Measurements from ENCODE around the gene RMRP. TPM values are rescaled to one million over a fixed set of nuclear protein-coding genes. Genes with fewer than 3 reads are reported as not detected.

The RMRP gene
- total and polyA plus RNA-seq, 3 experiments from 2014 or later = 7,718 to 11,549 TPM; not detected in 1

DNA sequence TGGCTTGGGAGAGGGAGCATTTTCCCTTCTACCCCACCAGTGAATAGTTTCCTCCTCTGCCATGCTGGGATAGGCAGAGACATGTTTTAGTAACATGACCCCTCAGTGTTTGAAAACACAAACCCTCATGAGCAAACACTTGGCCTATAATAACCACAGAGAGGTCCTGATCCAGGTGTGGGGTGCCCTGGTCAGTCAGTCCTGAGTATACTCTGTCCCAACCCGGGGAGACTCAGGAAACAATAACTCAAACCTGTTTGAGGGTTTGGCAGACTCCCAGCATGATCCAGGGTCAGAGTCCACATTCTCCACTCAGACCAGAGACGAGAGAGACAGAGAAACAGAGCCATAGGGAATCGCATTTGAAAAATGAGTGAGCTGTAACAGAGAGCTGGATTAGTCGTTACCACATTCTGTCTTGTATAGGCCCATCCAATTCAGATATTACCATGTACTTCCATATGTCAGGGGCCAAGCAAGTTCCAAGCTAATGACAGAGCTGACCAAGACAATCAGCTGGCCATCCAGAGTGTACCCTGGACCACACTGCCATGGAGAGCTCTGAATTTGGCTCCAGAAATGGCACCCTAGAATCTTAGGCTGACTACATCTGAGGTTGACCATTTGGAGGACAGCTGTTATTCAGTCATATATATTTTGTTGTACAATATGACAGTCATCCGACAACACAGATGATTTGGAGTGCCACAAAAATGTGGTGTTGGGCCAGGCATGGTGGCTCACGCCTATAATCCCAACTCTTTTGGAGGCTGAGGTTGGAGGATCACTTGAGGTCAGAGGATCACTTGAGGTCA lies 11.7 kb upstream of the RMRP start:
- Histone ChIP-seq H3K27me3 (ENCODE audit: insufficient read depth, low read length, poor library complexity, severe bottlenecking) (no peaks in the 10 kb centered on the region), H3K36me3 (ENCODE audit: insufficient read depth, low read length) (no peaks in the 10 kb centered on the region), H3K9me3 (ENCODE audit: low read length) (no peaks in the 10 kb centered on the region), H3K4me1 (ENCODE audit: insufficient read depth, low read length) (peaks cover 13% of the 10 kb centered on the region), H3K4me3 (ENCODE audit: low read length) (no peak overlapping the region), H3K27ac (ENCODE audit: low read depth, low read length) (no peak overlapping the region)
- DNase-seq = no peak
- ChIA-PET CTCF (interaction anchor here (0.7 to 3.3 kb wide), 4 partner anchors 11 to 26 kb away, joined by 3 to 12 read pairs (median 5); partner anchors contain the start of genes CCDC107 and RMRP), POLR2A (no interaction called here)
- Mint-ChIP-seq H3K4me1 (peaks cover 14 to 23% (median 21%) of the 10 kb centered on the region in 3 donors), H3K9me3 (no peaks in the 10 kb centered on the region), H3K27ac (peak overlapping the region in 1 of 8 donors; percentile 6), H3K36me3 (no peaks in the 10 kb centered on the region), H3K4me3 (no peak overlapping the region), H3K27me3 (peaks cover 0 to 2% of the 10 kb centered on the region in 2 donors)

DNA sequence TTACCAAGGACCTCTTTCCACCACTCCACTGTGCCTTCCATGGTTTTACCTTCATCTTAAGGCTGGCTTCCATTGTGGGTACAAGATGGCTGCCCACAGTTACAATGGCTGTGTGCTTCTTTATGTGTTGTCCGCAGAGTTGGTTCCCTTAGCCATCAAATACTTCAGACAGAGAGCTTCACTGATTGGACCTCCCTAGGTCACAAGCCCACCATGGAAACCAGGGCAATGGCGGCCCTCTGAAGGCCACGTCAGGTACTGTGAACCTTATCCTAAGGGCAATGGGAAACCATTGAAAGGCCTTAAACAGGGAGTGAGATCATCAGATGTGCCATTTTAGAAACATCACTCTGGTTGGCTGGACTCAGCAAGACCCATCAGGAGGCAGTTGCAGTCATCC lies 10.1 kb upstream of the RMRP start:
- Mint-ChIP-seq H3K36me3 (no peaks in the 10 kb centered on the region), H3K27me3 (peaks cover 0 to 2% of the 10 kb centered on the region in 2 donors), H3K4me1 (peaks cover 23 to 37% (median 33%) of the 10 kb centered on the region in 3 donors), H3K4me3 (peak overlapping the region in 1 of 7 donors; percentile 12), H3K27ac (no peak overlapping the region), H3K9me3 (no peaks in the 10 kb centered on the region)
- ChIA-PET POLR2A (no interaction called here), CTCF (interaction anchor here (2.8 to 8.6 kb wide), 2 partner anchors 10 to 27 kb away, joined by 11 to 82 read pairs; partner anchors contain the start of genes CCDC107 and RMRP)
- Histone ChIP-seq H3K27ac (ENCODE audit: low read depth, low read length) (no peak overlapping the region), H3K27me3 (ENCODE audit: insufficient read depth, low read length, poor library complexity, severe bottlenecking) (no peaks in the 10 kb centered on the region), H3K4me3 (ENCODE audit: low read length) (no peak overlapping the region), H3K36me3 (ENCODE audit: insufficient read depth, low read length) (no peaks in the 10 kb centered on the region), H3K9me3 (ENCODE audit: low read length) (no peaks in the 10 kb centered on the region), H3K4me1 (ENCODE audit: insufficient read depth, low read length) (peaks cover 21% of the 10 kb centered on the region)
- DNase-seq = no peak

DNA sequence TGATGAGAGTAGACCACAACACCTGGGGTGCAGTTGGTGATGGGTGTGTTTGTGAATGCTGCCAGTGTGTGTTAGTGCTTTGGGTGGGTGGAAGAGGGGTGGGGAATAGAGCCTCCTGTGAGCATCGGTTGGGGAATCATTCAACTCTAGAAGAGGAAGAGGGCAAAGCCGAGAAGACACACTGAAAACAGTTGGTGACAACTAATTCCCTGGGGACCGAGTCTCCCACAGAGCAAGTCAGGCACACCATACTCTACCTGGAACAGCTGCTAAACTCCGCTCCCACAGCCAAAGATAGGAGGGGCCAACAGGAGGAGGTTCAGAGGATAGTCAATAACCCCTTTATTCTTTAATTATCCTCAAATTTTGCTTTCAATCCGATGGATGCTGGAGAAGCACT lies 8.7 kb upstream of the RMRP start:
- Mint-ChIP-seq H3K4me1 (peaks cover 37 to 51% (median 46%) of the 10 kb centered on the region in 3 donors), H3K4me3 (peak overlapping the region in 3 of 7 donors; percentile 6 to 29 (median 28)), H3K27ac (peak overlapping the region in 4 of 8 donors; percentile 10 to 78 (median 22)), H3K9me3 (no peaks in the 10 kb centered on the region), H3K27me3 (peaks cover 0 to 2% of the 10 kb centered on the region in 2 donors), H3K36me3 (peaks cover 2 to 4% (median 3%) of the 10 kb centered on the region in 3 donors)
- H3K36me3 ChIP-seq (ENCODE audit: insufficient read depth, low read length) = no peaks in the 10 kb centered on the region
- H3K27ac ChIP-seq (ENCODE audit: low read depth, low read length) = no peak overlapping the region
- H3K4me3 ChIP-seq (ENCODE audit: low read length) = no peak overlapping the region
- H3K4me1 ChIP-seq (ENCODE audit: insufficient read depth, low read length) = peaks cover 35% of the 10 kb centered on the region
- no peak for DNase-seq
- CTCF ChIA-PET = interaction anchor here (1.6 to 8.6 kb wide), 5 partner anchors 9 to 58 kb away, joined by 3 to 82 read pairs (median 11); partner anchors contain the start of genes CCDC107 and RMRP
- H3K9me3 ChIP-seq (ENCODE audit: low read length) = no peaks in the 10 kb centered on the region
- no peaks in the 10 kb centered on the region for H3K27me3 ChIP-seq (ENCODE audit: insufficient read depth, low read length, poor library complexity, severe bottlenecking)
- POLR2A ChIA-PET = no interaction called here

DNA sequence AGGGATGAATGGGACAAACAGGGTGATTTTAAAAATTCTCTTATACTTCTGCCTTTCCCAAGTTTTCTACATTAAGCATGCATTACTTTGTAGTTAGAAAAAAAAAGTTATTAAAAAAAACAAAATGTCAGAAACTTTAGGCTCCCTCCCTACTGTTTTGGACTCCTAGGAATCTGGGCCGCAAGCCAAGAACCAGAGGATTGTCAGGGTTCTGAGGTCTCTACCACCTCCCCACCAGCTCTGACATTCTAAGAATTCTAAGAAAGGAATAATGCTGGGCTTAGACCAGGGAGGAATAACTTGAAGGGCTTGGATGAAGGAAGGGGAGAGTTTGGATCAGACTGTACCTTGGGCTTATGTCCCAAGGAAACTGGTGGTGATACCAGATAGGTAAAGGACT lies 8.2 kb upstream of the RMRP start:
- H3K4me1 Mint-ChIP-seq = peaks cover 41 to 56% (median 52%) of the 10 kb centered on the region in 3 donors
- Histone ChIP-seq H3K27ac (ENCODE audit: low read depth, low read length) (no peak overlapping the region), H3K9me3 (ENCODE audit: low read length) (no peaks in the 10 kb centered on the region), H3K27me3 (ENCODE audit: insufficient read depth, low read length, poor library complexity, severe bottlenecking) (no peaks in the 10 kb centered on the region), H3K36me3 (ENCODE audit: insufficient read depth, low read length) (no peaks in the 10 kb centered on the region), H3K4me1 (ENCODE audit: insufficient read depth, low read length) (peaks cover 40% of the 10 kb centered on the region), H3K4me3 (ENCODE audit: low read length) (no peak overlapping the region)
- POLR2A ChIA-PET = interaction anchor here (2.1 kb wide), 1 partner anchor 66 kb away, joined by 6 read pairs; the partner anchor contains the start of genes CREB3 and TLN1
- CTCF ChIA-PET = interaction anchor here (1.6 to 8.6 kb wide), 8 partner anchors 8 to 62 kb away, joined by 3 to 82 read pairs (median 10); partner anchors contain the start of genes CCDC107 and RMRP
- peak overlapping the region in 5 of 8 donors; percentile 10 to 78 (median 45) for H3K27ac Mint-ChIP-seq
- peak overlapping the region in 6 of 7 donors; percentile 16 to 91 (median 68) for H3K4me3 Mint-ChIP-seq
- no peak for DNase-seq
- H3K36me3 Mint-ChIP-seq = peaks cover 2 to 6% (median 5%) of the 10 kb centered on the region in 3 donors
- peaks cover 0 to 2% of the 10 kb centered on the region in 2 donors for H3K27me3 Mint-ChIP-seq
- H3K9me3 Mint-ChIP-seq = no peaks in the 10 kb centered on the region

DNA sequence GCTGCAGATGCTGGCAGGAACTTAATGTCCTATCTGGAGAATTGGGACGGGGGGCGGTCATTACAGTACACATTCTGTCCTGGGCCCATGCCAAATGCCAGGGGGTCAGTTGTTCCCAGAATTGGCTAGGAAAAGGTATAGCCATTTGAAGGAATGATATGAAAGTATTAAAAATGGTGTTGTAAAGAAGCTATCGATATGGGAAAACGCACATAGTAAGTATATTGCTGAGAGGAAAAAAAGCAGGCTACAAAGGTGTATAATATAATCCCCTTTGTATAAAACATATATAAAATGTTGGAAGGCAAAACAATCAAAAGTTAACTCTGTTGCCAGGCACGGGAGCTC lies 7.6 kb upstream of the RMRP start:
- Mint-ChIP-seq H3K27me3 (peaks cover 0 to 2% of the 10 kb centered on the region in 2 donors), H3K36me3 (peaks cover 2 to 12% (median 10%) of the 10 kb centered on the region in 3 donors), H3K27ac (peak overlapping the region; percentile 73 to 100 (median 96)), H3K4me1 (peaks cover 47 to 62% (median 58%) of the 10 kb centered on the region in 3 donors), H3K9me3 (no peaks in the 10 kb centered on the region), H3K4me3 (peak overlapping the region; percentile 87 to 91 (median 89))
- POLR2A ChIA-PET = interaction anchor here (1.1 to 2.1 kb wide), 2 partner anchors 60 to 67 kb away, joined by 4 to 6 read pairs; partner anchors contain the start of genes CREB3, TESK1 and TLN1
- Histone ChIP-seq H3K9me3 (ENCODE audit: low read length) (no peaks in the 10 kb centered on the region), H3K4me1 (ENCODE audit: insufficient read depth, low read length) (peaks cover 46% of the 10 kb centered on the region), H3K4me3 (ENCODE audit: low read length) (peak overlapping the region; percentile 84), H3K27ac (ENCODE audit: low read depth, low read length) (peak overlapping the region; percentile 39), H3K36me3 (ENCODE audit: insufficient read depth, low read length) (peaks cover 5% of the 10 kb centered on the region), H3K27me3 (ENCODE audit: insufficient read depth, low read length, poor library complexity, severe bottlenecking) (no peaks in the 10 kb centered on the region)
- no peak for DNase-seq
- CTCF ChIA-PET = interaction anchor here (0.7 to 8.6 kb wide), 10 partner anchors 8 to 62 kb away, joined by 3 to 82 read pairs (median 8); partner anchors contain the start of genes CCDC107 and RMRP

DNA sequence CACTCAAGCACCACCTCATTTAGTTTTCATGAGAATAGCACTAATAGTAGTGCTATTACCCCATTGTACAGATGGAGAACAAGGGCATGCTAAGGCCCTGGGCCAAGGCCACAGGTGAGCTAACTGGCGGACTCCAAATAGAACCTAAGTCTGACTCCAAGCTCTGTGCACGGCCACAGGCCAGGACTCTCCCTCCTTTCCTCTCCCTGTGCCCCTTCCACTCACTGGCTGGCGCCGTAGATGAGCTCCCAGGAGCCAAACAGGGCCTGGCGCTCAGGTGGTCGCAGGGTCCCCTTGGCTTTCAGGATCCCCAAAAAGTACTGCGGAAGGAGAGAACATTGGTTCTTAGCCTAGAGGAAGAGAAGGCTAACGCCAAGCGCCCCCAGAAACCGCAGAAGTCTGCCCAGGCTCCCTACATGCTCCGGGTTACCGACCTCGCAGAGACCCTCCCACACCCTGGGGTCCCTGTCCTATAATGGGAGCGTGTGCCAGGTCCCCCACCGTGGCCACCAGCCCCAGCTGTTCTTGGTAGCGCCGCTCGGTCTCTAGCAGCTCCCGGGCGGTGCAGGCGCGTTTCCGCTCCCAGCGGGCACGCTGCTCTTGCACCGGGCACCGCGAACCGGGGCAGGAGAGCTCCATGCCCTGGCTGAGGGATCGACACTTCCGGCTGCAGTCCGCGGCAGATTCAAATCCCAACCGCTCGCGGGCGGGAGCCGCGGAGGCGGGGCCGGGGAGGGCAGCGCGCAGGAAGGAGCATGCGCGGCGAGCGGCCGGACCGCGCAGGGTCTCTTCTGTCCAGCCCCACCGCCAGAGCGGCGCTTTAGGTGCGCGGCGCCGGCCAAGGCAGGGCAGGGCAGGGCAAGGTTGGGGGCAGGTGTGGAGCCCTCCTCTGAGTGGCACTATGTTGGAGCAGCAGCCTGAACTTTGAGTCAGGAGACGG lies 7.0 kb upstream of the RMRP start, which contains the start of gene ARHGEF39:
ARHGEF39 (minus strand) TSS at position 665 of the 940 bp plus-strand sequence; CDS start at position 639, 26 bp downstream.
- Histone ChIP-seq H3K9me3 (ENCODE audit: low read length) (no peaks in the 10 kb centered on the region), H3K36me3 (ENCODE audit: insufficient read depth, low read length) (peaks cover 10% of the 10 kb centered on the region), H3K4me1 (ENCODE audit: insufficient read depth, low read length) (peaks cover 52% of the 10 kb centered on the region), H3K27ac (ENCODE audit: low read depth, low read length) (peak within 1 kb of the TSS; percentile 39), H3K27me3 (ENCODE audit: insufficient read depth, low read length, poor library complexity, severe bottlenecking) (no peaks in the 10 kb centered on the region), H3K4me3 (ENCODE audit: low read length) (peak within 1 kb of the TSS; percentile 84)
- peaks cover 0 to 2% of the 10 kb centered on the region in 2 donors for H3K27me3 Mint-ChIP-seq
- peaks cover 53 to 68% (median 64%) of the 10 kb centered on the region in 3 donors for H3K4me1 Mint-ChIP-seq
- H3K4me3 Mint-ChIP-seq = peak within 1 kb of the TSS; percentile 87 to 91 (median 89)
- peak; percentile 60 to 79 (median 71) for DNase-seq
- POLR2A ChIA-PET = interaction anchor here (0.8 to 2.1 kb wide), 6 partner anchors 18 to 562 kb away, joined by 3 to 6 read pairs (median 4); partner anchors contain the start of genes CREB3, STOML2, TESK1 and TLN1
- CTCF ChIA-PET = interaction anchor here (0.7 to 8.6 kb wide), 16 partner anchors 7 to 92 kb away, joined by 3 to 82 read pairs (median 6); partner anchors contain the start of genes CCDC107 and RMRP
- H3K36me3 Mint-ChIP-seq = peaks cover 5 to 18% (median 13%) of the 10 kb centered on the region in 3 donors
- peak within 1 kb of the TSS; percentile 73 to 100 (median 97) for H3K27ac Mint-ChIP-seq
- no peaks in the 10 kb centered on the region for H3K9me3 Mint-ChIP-seq

DNA sequence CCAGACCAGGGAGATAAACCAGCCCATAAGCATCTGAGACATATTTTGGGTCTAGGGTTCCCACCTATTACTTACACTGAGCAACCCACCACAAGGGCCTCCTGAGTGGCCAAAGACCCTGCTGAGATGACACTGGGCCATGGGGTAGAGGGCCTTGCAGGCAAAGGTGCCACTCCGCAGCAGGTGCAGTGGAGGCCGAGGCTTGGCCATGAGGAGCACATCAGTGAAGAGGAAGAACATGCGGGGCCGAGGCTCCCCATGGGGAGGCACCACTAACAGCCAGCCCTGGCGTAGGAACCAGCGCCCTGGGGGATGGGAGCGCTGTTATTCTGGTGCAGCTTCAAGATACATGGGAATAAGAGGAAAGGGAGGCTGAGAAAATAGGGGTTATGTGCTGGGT lies 4.6 kb upstream of the RMRP start:
- Histone ChIP-seq H3K27ac (ENCODE audit: low read depth, low read length) (peak overlapping the region; percentile 7), H3K9me3 (ENCODE audit: low read length) (no peaks in the 10 kb centered on the region), H3K27me3 (ENCODE audit: insufficient read depth, low read length, poor library complexity, severe bottlenecking) (no peaks in the 10 kb centered on the region), H3K36me3 (ENCODE audit: insufficient read depth, low read length) (peaks cover 10% of the 10 kb centered on the region), H3K4me1 (ENCODE audit: insufficient read depth, low read length) (peaks cover 64% of the 10 kb centered on the region), H3K4me3 (ENCODE audit: low read length) (peak overlapping the region; percentile 24)
- Mint-ChIP-seq H3K36me3 (peaks cover 11 to 29% (median 13%) of the 10 kb centered on the region in 3 donors), H3K4me1 (peaks cover 68 to 87% (median 83%) of the 10 kb centered on the region in 3 donors), H3K4me3 (peak overlapping the region; percentile 18 to 91 (median 84)), H3K27ac (peak overlapping the region; percentile 83 to 100 (median 99)), H3K9me3 (peaks cover 0 to 6% (median 4%) of the 10 kb centered on the region in 5 donors), H3K27me3 (peaks cover 4 to 10% of the 10 kb centered on the region in 2 donors)
- ChIA-PET CTCF (interaction anchor here (1.2 to 10.0 kb wide), 5 partner anchors 16 to 220 kb away, joined by 3 to 162 read pairs (median 5); partner anchors contain the start of gene SIT1), POLR2A (interaction anchor here (1.1 kb wide), 1 partner anchor 59 kb away, joined by 3 read pairs; no protein-coding TSS in a partner anchor)
- no peak for DNase-seq

Measured in CD8-positive, alpha-beta memory T cell (primary cell).